Stimulated activated CD4-positive, alpha-beta T cell treated with anti-CD3 and anti-CD28 coated beads, Interleukin-15, amount 100 ng/mL, for 24 hours (primary cell): Measurements from ENCODE around the gene DMXL1.

ENCODE experiments used
- DNase-seq: peaks from one replicate; pipeline ENCODE4 v3.0.0-alpha.2; 2020

Gene DMXL1, protein sequence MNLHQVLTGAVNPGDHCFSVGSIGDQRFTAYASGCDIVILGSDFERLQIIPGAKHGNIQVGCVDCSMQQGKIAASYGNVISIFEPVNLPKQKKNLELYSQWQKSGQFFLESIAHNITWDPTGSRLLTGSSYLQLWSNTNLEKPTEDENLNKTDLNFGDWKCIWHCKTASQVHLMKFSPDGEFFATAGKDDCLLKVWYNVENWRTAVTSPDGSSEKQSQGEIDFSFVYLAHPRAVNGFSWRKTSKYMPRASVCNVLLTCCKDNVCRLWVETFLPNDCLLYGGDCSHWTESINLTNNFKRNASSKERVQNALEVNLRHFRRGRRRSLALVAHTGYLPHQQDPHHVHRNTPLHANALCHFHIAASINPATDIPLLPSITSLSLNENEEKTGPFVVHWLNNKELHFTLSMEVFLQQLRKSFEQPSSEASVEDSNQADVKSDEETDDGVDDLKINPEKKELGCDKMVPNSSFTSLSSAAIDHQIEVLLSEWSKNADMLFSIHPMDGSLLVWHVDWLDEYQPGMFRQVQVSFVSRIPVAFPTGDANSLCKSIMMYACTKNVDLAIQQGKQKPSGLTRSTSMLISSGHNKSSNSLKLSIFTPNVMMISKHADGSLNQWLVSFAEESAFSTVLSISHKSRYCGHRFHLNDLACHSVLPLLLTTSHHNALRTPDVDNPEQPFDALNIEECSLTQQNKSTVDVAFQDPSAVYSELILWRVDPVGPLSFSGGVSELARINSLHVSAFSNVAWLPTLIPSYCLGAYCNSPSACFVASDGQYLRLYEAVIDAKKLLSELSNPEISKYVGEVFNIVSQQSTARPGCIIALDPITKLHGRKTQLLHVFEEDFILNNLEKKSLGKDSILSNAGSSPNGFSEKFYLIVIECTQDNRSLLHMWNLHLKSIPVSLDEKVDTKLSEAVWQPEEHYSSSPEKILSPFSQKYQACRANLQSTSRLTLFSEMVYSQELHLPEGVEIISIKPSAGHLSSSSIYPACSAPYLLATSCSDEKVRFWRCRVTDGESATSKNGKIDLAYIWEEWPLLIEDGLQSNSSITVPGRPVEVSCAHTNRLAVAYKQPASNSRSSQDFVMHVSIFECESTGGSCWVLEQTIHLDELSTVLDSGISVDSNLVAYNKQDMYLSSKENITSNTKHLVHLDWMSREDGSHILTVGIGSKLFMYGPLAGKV (N-terminal part only)

GRCh38 chr5:119070828-119071560 is at the start of gene DMXL1:
DMXL1 (plus strand) TSS chr5:119071087; CDS start chr5:119071570, 483 bp downstream.
- DNase-seq, result peak; percentile 99

DNA sequence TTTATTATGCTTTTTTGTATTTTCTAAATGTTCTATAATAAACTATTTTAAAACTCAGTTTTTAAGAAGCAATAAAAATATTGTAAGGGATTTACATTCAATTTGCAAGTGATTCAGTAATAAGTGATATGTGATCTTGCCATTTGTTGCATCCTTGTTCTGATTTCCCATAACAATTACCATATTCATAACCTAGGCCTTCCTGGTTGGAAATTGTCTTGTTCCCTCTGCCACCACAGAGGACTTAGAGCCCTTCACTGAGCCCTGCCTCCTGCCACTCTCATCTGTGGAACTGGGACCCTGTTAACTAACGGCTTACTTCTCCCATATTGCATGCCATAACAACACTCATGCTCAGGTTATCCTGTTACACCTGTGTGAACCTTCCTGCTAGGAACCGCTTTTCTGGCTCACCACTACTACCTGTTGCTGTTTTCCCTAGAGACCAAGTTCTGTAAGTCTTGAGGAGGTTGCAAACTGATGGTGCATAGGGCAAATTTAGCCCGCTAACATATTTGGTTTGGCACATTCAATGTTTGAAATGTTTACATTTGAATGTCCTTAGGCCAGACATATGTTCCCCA is 49.6 kb upstream of the DMXL1 start:
- DNase-seq, result no peak

GRCh38 chr5:119022017-119022745 is 48.7 kb upstream of the DMXL1 start:
- no peak for DNase-seq

- no peak for DNase-seq
These were observed 48.1 kb upstream of the DMXL1 start for GRCh38 chr5:119022773-119023172.

DNA sequence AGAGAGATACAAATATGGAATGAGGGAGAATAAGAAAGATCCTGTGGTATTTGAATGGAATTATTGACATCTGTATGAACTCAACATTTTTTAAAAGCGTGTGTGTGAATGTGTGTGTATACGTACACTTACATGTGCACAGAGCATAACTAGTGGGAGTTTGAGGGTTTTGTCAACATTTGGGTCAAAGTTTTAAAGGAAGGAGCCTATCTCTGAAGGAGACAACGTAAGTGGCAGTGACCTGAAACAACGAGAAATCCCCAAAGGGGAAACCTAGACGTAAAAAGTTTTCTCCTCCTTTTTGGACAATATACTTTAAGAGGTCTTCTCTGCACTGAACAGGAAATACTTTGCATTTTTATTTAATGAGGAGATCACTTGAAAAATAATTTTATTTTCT is 42.3 kb upstream of the DMXL1 start:
- DNase-seq, result no peak

- DNase-seq, result no peak
These were observed 39.6 kb upstream of the DMXL1 start for GRCh38 chr5:119031011-119031886.

GRCh38 chr5:119031905-119032304 is 39.0 kb upstream of the DMXL1 start:
- peak; percentile 47 for DNase-seq

GRCh38 chr5:119032656-119033055 is 38.2 kb upstream of the DMXL1 start:
- no peak for DNase-seq

DNA sequence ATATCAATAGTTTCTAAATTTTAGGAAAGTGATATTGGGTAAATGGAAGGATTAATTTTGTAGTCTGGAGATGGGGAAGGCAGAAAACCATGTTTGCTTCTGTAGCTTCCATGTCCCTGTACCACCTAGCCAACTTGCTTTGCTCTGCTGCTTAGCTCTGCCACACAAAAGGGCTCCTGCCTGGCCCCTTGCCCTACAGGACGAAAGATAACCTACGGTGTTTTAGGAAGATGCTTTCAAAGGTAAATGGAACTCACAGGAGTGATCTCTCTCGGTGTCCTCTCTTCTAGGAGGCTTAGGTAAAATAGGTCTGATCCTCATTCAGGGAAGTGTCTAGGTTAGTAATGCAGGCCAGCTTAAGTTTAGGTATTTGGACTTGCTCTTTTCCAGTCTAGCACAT is 37.8 kb upstream of the DMXL1 start:
- no peak for DNase-seq

GRCh38 chr5:119036101-119036762 is 34.7 kb upstream of the DMXL1 start:
- no peak for DNase-seq

DNA sequence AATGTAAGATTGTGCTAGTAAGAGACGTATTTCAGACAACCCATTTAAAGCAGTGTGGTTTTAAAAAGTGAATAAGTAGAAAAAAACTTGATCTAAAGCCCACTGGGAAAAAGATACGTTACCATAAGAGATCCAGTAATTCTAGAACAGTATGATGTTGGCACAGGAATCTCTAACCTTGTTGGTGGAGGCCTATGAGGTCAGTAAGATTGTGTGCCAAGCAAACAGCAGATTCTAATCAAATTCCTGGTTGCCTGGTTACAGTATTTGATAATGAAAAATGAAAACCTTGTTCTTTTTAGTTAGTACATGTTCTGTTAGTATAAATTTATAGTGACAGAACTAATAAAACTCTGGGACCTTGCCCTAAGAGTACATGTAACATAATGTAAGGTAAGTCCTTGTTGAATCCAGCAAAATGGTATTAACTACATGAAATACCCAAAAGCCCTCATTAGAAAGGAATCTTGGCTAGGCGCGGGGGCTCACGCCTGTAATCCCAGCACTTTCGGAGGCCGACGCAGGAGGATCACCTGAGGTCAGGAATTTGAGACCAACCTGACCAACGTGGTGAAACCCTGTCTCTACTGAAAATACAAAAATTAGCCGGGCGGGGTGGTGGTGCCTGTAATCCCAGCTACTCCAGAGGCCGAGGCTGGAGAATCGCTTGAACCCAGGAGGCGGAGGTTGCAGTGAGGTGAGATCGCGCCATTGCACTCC is 33.2 kb upstream of the DMXL1 start:
- DNase-seq, result no peak

DNA sequence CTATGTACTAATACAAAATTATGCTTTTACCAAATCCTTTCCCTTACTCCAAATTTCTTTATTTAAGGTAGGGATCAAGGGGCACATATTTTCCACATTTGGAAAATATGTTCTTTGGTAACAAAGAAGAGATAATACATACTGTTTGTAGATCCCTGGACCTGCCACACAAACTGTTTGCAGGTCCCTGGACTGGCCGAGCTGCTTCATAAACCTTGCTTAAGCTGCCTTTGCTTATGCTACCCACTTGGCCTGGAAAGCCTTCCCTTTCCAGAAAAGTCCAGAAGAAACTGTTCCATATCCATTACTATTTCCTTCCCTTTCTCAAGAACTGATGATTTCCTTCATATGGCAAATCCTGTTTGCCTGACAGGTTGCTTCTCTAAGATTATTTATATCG is 22.6 kb upstream of the DMXL1 start:
- no peak for DNase-seq

DNA sequence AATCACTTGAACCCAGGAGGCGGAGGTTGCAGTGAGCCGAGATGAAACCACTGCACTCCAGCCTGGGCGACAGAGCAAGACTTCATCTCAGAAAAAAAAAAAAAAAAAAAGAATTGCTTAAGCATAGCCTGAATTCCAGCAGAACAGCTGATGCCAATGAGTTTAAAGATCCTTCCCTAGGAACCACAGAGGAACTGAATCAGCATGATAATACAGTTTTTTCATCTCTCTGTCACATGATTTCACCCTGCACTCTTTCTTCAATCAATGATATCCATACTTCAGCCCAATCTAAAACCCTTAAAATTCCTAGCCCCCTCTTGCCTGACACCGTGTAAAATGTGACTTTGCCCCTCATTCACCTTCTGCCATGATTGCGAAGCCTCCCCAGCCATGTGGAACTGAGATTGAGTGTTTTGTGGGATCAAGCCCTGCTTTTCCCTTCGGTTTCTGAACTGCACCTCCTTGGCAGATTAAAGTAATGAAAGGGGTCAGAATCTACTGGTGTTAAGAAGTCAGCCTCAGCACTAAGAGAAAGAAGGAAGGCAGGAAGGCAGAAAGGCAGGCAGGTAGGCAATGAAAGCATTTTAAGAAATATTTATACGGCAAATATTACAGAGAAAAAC is 20.9 kb upstream of the DMXL1 start:
- no peak for DNase-seq

DNA sequence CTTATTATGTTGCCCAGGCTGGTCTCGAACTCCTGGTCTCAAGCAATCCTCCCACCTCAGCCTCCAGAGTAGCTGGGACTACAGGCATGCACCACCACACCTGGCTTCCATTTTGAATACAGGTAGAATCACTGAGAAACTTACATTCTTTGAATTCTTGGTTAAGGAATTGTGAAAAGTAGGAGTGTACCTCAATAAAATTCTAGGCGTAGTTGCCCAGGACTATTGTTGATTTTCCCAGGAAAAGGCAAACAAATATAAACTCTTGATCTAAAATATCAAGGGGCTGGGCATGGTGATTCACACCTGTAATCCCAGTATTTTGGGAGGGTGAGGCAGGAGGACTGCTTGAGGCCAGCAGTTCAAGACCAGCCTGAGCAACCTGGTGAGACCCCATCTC is 16.8 kb upstream of the DMXL1 start:
- DNase-seq, result no peak

GRCh38 chr5:119055294-119055693 is 15.6 kb upstream of the DMXL1 start:
- no peak for DNase-seq

GRCh38 chr5:119058979-119059529 is 11.8 kb upstream of the DMXL1 start:
- DNase-seq, result no peak

DNA sequence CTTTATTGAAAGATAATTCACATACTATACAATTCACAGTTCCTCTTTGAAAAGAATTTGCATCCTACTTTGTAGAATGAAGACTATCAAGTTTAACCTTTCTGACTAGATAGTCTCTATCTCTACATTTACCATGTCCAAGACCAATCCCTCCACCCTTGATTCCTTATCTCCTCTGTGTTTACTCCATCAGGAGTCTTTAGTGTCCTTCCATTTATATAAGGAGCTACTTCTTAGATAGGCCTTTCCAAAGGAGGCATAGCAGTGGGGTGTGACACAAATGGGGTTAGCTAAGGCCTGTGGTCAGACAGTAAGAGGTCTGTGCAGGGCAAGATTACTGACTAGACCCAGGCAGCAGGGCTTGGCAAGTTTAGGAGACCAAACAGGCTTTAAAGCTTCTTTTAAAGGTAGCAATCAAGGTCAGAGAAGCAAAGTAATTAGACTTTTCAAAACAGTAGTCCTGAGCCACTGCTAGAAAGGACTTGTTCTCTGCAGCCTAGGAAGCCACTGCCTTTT is 11.1 kb upstream of the DMXL1 start:
- DNase-seq, result no peak
